Measurements from ENCODE around the gene EBI3. TPM values are rescaled to one million over a fixed set of nuclear protein-coding genes. Genes with fewer than 3 reads are reported as not detected.
A peak's percentile ranks its signal among the peaks of the same experiment; 100 is the strongest.
"Not testable (repeated sequence)": the region's sequence is repeated elsewhere in the genome, so short reads cannot be mapped to it uniquely, and the experiment has no call there.

Gene EBI3
- total RNA-seq, 1 donor from 2014 or later = 186 TPM

GRCh38 chr19:4267101-4267900 is 38.0 kb downstream of the EBI3 start:
- no peak for TF ChIP-seq CTCF (IDR thresholded peaks at IDR 0.05)
- Mint-ChIP-seq H3K9me3 (no peaks in the 10 kb centered on the region), H3K27ac (no peak overlapping the region), H3K4me3 (no peak overlapping the region), H3K4me1 (peaks cover 15% of the 10 kb centered on the region), H3K27me3 (no peaks in the 10 kb centered on the region), H3K36me3 (ENCODE audit: low read depth) (peaks cover 76% of the 10 kb centered on the region)
- DNase-seq = peak; percentile 55
- ChIA-PET CTCF (interaction anchor here (0.6 to 4.0 kb wide), 13 partner anchors 10 to 259 kb away, joined by 3 to 40 read pairs (median 4); partner anchors contain the start of genes CHAF1A, MPND and SH3GL1), POLR2A (interaction anchor here (0.6 to 1.8 kb wide), 6 partner anchors 11 to 710 kb away, joined by 3 to 12 read pairs (median 4); partner anchors contain the start of genes CHAF1A, HDGFL2 and MFSD12)
- ATAC-seq (ENCODE audit: low read depth) = peak; percentile 75
- intact Hi-C loops (cut with micrococcal nuclease) = loop anchor here (1.0 kb wide), 4 partner anchors 85 to 369 kb away; partner anchors contain the start of gene SH3GL1

DNA sequence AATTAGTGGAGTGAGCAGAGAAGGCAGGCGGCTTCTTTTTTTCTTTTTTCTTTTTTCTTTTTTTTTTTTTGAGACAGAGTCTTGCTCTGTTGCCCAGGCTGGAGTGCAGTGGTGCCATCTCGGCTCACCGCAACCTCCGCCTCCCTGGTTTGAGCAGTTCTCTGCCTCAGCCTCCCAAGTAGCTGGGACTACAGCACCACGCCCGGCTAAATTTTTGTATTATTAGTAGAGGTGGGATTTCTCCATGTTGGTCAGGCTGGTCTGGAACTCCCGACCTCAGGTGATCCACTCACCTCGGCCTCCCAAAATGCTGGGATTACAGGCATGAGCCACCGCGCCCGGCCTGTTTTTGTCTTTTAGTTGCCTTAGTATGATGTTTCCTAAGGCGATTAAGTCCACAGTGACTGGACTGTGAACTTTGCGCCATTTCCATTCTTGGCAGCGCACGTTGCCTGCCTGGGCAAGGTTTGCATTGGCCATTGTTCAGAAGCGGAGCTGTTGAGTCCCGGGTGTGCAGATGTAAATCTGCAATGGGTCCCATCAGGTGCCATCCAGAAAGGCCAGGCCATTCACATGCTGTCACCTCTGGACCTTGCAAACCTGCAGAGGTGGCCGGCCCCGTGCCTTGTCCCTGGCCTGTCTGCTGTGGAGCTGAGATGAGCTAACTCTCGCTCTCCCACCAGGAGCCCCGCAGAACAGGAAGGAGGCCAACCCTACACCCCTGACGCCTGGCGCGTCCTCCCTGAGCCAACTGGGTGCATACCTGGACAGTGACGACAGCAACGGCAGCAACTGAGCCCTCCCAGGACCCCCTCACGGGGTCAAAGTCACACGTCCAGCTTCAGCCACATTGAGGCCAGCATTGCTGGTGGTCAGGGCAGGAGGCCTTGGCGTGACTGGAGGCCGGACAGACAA is 38.8 kb downstream of the EBI3 start:
- POLR2A ChIA-PET = interaction anchor here (0.7 to 1.8 kb wide), 3 partner anchors 10 to 711 kb away, joined by 3 to 12 read pairs (median 3); partner anchors contain the start of gene MFSD12
- DNase-seq = no peak
- CTCF ChIA-PET = interaction anchor here (1.1 to 4.0 kb wide), 5 partner anchors 9 to 256 kb away, joined by 3 to 40 read pairs (median 7); partner anchors contain the start of gene HDGFL2
- no peaks in the 10 kb centered on the region for H3K9me3 Mint-ChIP-seq
- no peak for ATAC-seq (ENCODE audit: low read depth)
- no peak for TF ChIP-seq CTCF (IDR thresholded peaks at IDR 0.05)
- no peak overlapping the region for H3K4me3 Mint-ChIP-seq
- no peak overlapping the region for H3K27ac Mint-ChIP-seq
- peaks cover 70% of the 10 kb centered on the region for H3K36me3 Mint-ChIP-seq (ENCODE audit: low read depth)
- H3K4me1 Mint-ChIP-seq = peaks cover 15% of the 10 kb centered on the region
- H3K27me3 Mint-ChIP-seq = no peaks in the 10 kb centered on the region
- intact Hi-C loops (cut with micrococcal nuclease) = loop anchor here (1.0 kb wide), 4 partner anchors 84 to 368 kb away; partner anchors contain the start of gene SH3GL1

GRCh38 chr19:4268816-4269430 is 39.6 kb downstream of the EBI3 start:
- Mint-ChIP-seq H3K27me3 (no peaks in the 10 kb centered on the region), H3K4me1 (peaks cover 13% of the 10 kb centered on the region), H3K27ac (no peak overlapping the region), H3K36me3 (ENCODE audit: low read depth) (peaks cover 63% of the 10 kb centered on the region), H3K4me3 (no peak overlapping the region), H3K9me3 (no peaks in the 10 kb centered on the region)
- POLR2A ChIA-PET = no interaction called here
- no peak for TF ChIP-seq CTCF (IDR thresholded peaks at IDR 0.05)
- DNase-seq (no peak), ATAC-seq (ENCODE audit: low read depth) (no peak)
- intact Hi-C loops (cut with micrococcal nuclease) = no loop called here
- CTCF ChIA-PET = interaction anchor here (1.1 to 4.0 kb wide), 3 partner anchors 84 to 255 kb away, joined by 3 to 40 read pairs (median 22); partner anchors contain the start of gene HDGFL2

DNA sequence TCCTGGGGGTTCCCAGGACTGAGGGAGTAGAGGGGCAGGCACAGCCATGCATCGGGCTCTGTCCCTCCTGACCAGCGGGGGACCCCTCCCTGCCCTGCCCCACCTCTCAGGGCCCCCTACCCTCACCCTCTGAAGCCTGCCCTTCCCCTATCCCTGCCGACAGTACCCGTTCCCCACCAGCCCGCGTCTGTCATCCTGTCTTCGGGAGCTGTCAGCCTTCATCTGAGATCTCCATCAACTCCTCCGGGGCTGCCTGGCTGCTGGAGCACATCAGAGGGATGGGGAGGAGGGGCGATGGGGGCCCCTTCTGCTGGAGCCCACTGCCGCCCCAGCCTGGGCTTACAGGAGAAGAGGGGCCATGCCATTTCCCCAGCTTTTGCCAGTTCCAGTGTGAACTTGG is 43.6 kb downstream of the EBI3 start:
- DNase-seq = no peak

DNA sequence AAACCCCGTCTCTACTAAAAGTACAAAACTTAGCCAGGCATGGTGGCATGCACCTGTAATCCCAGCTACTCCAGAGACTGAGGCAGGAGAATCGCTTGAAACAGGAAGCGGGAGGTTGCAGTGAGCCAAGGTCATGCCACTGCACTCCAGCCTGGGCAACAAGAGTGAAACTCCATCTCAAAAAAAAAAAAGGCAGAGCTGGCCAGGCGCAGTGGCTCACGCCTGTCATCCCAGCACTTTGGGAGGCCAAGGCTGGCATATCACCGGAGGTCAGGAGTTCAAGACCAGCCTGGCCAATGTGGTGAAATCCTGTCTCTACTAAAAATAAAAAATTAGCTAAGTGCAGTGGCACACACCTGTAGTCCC is 45.0 kb downstream of the EBI3 start:
- H3K27me3 Mint-ChIP-seq = peaks cover 11% of the 10 kb centered on the region
- DNase-seq; H3K9me3 Mint-ChIP-seq; ATAC-seq (ENCODE audit: low read depth); H3K27ac Mint-ChIP-seq; intact Hi-C loops (cut with micrococcal nuclease); H3K4me3 Mint-ChIP-seq; H3K4me1 Mint-ChIP-seq; CTCF ChIA-PET: not testable (repeated sequence)
- POLR2A ChIA-PET = interaction anchor here (0.7 kb wide), 1 partner anchor 21 kb away, joined by 3 read pairs; no protein-coding TSS in a partner anchor
- H3K36me3 Mint-ChIP-seq (ENCODE audit: low read depth) = peaks cover 18% of the 10 kb centered on the region

More for the DNA sequence above, 43.6 kb downstream of the EBI3 start:
- Mint-ChIP-seq H3K4me1 (no peaks in the 10 kb centered on the region), H3K27me3 (peaks cover 4% of the 10 kb centered on the region), H3K36me3 (ENCODE audit: low read depth) (peaks cover 29% of the 10 kb centered on the region), H3K9me3 (no peaks in the 10 kb centered on the region), H3K27ac (no peak overlapping the region), H3K4me3 (no peak overlapping the region)
- CTCF ChIA-PET = interaction anchor here (0.8 kb wide), 1 partner anchor 244 kb away, joined by 3 read pairs; no protein-coding TSS in a partner anchor
- ATAC-seq (ENCODE audit: low read depth) = no peak
- TF ChIP-seq CTCF (IDR thresholded peaks at IDR 0.05) = no peak
- POLR2A ChIA-PET = interaction anchor here (1.8 kb wide), 1 partner anchor 26 kb away, joined by 5 read pairs; the partner anchor contains the start of gene YJU2
- intact Hi-C loops (cut with micrococcal nuclease) = no loop called here

Measured in activated B cell treated with CpG ODN at 0.5 μM for 24 hours (primary cell).